ENCODE measurements around the gene NEU4. TPM values are rescaled to one million over a fixed set of nuclear protein-coding genes. Genes with fewer than 3 reads are reported as not detected.

NEU4 gene
- total and polyA plus RNA-seq, 2 of the 4 experiments (the other 2 are of a cell fraction) = not detected

GRCh38 chr2:241772063-241772499 lies 36.9 kb upstream of the NEU4 start:
- Histone ChIP-seq H4K8ac (ENCODE audit: low read depth in 2 of 2, low read length in 2 of 2) (no peak overlapping the region), H3K27ac (ENCODE audit: insufficient read depth, low read length) (no peak overlapping the region), H3K4me1 (ENCODE audit: control insufficient read depth, insufficient read depth, low read length) (peaks cover 12% of the 10 kb centered on the region), H3K56ac (ENCODE audit: extremely low read depth, insufficient read depth, low read length) (no peak overlapping the region), H4K5ac (ENCODE audit: low read depth, low read length) (no peak overlapping the region; the same call in 1 of the 2 replicates), H3K36me3 (ENCODE audit: control insufficient read depth, insufficient read depth, low read length) (peaks cover 3% of the 10 kb centered on the region; the same call in 1 of the 2 replicates), H2BK20ac (ENCODE audit: low read depth, low read length) (no peak overlapping the region), H2BK120ac (ENCODE audit: low read depth, low read length) (no peak overlapping the region), H3K9me1 (ENCODE audit: insufficient read depth, low read length) (no peaks in the 10 kb centered on the region), H3K14ac (replicated peaks; ENCODE audit: low read depth, low read length) (no peak overlapping the region), H3K9ac (ENCODE audit: low read depth, low read length) (no peak overlapping the region), H2AFZ (replicated peaks; ENCODE audit: low read length, poor library complexity) (no peak overlapping the region), H2AK5ac (ENCODE audit: low read depth, low read length) (no peak overlapping the region), H2BK5ac (ENCODE audit: low read depth, low read length, poor library complexity, severe bottlenecking) (no peak overlapping the region), H3K79me1 (ENCODE audit: low read depth in 1 of 2, low read length in 2 of 2) (no peaks in the 10 kb centered on the region), H2BK15ac (ENCODE audit: low read depth, low read length) (no peak overlapping the region), H3K4me3 (ENCODE audit: insufficient read depth, low read depth, low read length) (no peak overlapping the region), H3K27me3 (ENCODE audit: control insufficient read depth, insufficient read depth, low read length) (no peaks in the 10 kb centered on the region; the same call in 1 of the 2 replicates), H4K91ac (ENCODE audit: insufficient read depth, low read depth, low read length) (no peak overlapping the region), H3K9me3 (ENCODE audit: control insufficient read depth, insufficient read depth, low read length) (no peaks in the 10 kb centered on the region), H3K4ac (ENCODE audit: low read depth, low read length) (no peak overlapping the region), H2AK9ac (replicated peaks; ENCODE audit: low read depth, low read length, poor library complexity) (no peak overlapping the region), H3K23ac (ENCODE audit: low read depth, low read length) (no peak overlapping the region), H3K4me2 (ENCODE audit: low read depth, low read length) (no peak overlapping the region), H4K20me1 (ENCODE audit: insufficient read depth, low read length) (no peaks in the 10 kb centered on the region; the same call in 1 of the 2 replicates), H3K18ac (ENCODE audit: low read depth, low read length) (peak overlapping the region; percentile 30; the same call in 1 of the 2 replicates)
- dilution Hi-C loops (cut with HindIII; ENCODE audit: low sequenced_read_pairs, unreplicated experiment) = no loop called here
- WGBS, 2 experiments (ENCODE audit: extremely low coverage in 2 of 2, insufficient read length in 1 of 2) = 67% methylated on average over 2 of the region's 9 CpGs; no CpG with 5 or more reads in 1 of the 2 experiments
- intact Hi-C loops (cut with micrococcal nuclease) = no loop called here
- POLR2A ChIA-PET (ENCODE audit: unreplicated experiment) = no interaction called here
- ATAC-seq (ENCODE audit: low read depth) = no peak
- TF ChIP-seq ELK1 (IDR thresholded peaks at IDR 0.05; ENCODE audit: borderline replicate concordance, low read depth, low read length) (no peak), RFX5 (IDR thresholded peaks at IDR 0.05; ENCODE audit: low read depth, low read length) (no peak), MAZ (IDR thresholded peaks at IDR 0.05; ENCODE audit: borderline replicate concordance, low read depth, low read length) (no peak), MAFK (IDR thresholded peaks at IDR 0.05; ENCODE audit: low read depth, low read length) (peak; percentile 43), FOS (IDR thresholded peaks at IDR 0.05; ENCODE audit: low read depth, low read length) (no peak), CHD1 (IDR thresholded peaks at IDR 0.05; ENCODE audit: low read depth, low read length) (no peak), RCOR1 (IDR thresholded peaks at IDR 0.05; ENCODE audit: insufficient replicate concordance, low read length) (no peak)
- BruUV-seq (replicated peaks) = no TSS peak
- no peak for DNase-seq
- in situ Hi-C loops (cut with MboI; ENCODE audit: low sequenced_read_pairs) = no loop called here
- CTCF ChIA-PET = no interaction called here
